GM12873 (cell line): ENCODE measurements around the gene KIAA1328.

Experiments
- CTCF ChIP-seq: IDR thresholded peaks from 2 replicates; pipeline ENCODE4 v1.5.1; 2012; ENCODE audit warnings: low read depth, mild to moderate bottlenecking, moderate library complexity, low read length, control low read depth; ENCODE audit not compliant: insufficient read depth; ENCODE audit errors: missing control alignments

KIAA1328 gene

GRCh38 chr18:36828630-36829361 is at the start of gene KIAA1328, which contains the start of gene TPGS2:
TSS of gene KIAA1328 (plus strand) at chr18:36829127. CDS start at chr18:36829139, 12 bp downstream.
TSS of gene TPGS2 (minus strand) at chr18:36829002. CDS start at chr18:36828767, 235 bp downstream.
- TF ChIP-seq CTCF: peak; percentile 53

DNA sequence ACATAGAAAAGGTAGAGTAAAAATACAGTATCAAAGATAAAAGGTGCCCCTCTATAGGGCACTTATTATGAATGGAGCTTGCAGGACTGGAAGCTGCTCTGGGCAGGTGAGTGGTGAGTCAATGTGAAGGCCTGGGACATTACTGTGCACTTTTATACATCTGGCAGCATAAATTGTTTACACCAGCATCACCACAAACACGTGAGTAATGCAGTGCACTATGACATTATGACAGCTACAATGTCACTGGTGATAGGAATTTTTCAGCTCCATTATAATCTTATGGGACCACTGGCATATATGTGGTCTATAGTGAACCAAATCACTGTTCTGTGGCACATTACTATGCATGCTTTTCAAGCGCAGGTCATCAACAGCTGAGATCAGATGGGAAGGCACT is 48.2 kb upstream of the KIAA1328 start:
- no peak for TF ChIP-seq CTCF

DNA sequence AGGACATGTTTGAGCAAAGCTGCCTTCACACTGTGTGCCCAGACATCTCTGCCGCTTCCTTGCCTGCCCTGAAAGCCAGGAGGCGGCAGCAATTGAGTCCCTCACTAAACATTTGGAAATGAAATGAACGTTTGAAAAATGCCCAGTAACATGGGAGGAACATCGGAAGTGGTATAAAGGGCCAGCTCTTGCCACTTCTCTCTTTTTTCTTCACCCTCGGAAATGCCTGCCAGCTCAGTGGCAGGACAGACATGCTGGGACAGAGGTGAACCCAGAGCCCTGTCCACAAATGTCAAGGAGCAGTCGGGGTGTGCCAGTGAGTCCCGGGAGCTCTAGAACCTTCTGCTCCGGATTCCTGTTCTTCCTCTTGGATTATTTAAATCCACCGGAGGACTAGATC is 46.2 kb upstream of the KIAA1328 start:
- no peak for TF ChIP-seq CTCF

DNA sequence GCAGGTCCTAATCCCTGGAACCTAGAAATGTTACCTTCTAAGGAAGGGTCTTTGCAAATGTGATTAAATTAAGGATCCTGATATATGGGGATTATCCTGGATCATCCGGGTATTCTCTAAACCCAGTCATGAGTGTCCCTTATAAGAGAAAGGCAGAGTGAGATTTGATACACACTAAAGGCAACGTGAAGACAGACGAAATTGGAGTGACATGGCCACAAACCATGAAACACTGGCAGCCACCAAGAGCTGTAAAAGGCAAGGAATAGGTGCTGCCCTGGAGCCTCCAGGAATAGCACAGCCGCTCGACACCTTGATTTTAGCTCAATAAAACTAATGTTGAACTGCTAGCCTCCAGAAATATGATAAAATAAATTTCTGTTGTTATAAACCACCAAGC is 45.1 kb upstream of the KIAA1328 start:
- TF ChIP-seq CTCF: no peak

DNA sequence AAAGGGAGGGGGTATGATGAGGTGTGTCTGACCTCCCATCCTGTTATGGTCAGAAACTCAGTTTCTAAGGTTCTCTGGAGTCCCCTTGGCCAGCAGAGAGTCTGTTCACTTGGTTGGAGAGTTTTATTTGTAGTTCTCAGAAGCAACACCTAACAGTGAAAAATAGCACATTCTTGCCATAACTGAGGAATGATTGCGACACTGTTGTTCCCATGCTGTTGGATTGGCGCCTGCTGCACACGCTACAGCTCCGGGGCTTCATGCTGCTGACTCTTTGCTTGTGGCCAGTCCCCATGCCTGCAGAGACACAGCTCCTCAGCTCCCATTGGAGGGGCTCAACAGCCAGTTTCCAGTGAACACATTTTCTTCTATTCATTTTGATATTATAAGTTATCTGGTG is 42.2 kb upstream of the KIAA1328 start:
- TF ChIP-seq CTCF: no peak

DNA sequence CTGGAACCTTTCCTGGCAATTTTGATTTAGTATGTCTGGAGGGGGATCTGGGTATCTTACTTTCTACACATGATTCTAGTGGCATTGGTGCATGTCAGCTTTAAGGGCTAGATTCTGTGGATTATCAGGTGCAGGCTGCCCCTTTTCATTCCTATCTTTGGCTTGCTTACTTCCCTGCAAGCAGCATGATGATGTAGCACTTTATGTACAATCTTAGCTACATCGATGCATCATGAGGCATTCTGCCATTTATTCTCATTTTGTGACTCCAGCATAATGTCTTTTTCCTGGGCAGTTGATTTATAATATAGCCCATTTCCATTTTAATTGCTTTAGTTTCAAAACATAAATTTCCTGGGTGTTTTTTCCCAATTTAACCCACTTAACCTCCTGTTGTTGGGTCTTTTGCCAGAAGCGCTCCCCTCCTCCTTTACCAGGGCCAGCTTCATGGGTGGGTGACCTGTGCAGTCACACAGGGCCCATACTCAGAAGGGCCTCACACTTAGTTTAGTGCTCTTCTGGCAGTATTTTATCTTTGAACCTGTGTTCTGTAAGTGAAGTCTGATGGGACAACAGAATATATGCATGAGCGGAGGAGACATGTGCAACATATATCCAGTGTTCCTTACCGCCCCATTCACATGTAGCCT is 36.2 kb upstream of the KIAA1328 start:
- no peak for TF ChIP-seq CTCF

DNA sequence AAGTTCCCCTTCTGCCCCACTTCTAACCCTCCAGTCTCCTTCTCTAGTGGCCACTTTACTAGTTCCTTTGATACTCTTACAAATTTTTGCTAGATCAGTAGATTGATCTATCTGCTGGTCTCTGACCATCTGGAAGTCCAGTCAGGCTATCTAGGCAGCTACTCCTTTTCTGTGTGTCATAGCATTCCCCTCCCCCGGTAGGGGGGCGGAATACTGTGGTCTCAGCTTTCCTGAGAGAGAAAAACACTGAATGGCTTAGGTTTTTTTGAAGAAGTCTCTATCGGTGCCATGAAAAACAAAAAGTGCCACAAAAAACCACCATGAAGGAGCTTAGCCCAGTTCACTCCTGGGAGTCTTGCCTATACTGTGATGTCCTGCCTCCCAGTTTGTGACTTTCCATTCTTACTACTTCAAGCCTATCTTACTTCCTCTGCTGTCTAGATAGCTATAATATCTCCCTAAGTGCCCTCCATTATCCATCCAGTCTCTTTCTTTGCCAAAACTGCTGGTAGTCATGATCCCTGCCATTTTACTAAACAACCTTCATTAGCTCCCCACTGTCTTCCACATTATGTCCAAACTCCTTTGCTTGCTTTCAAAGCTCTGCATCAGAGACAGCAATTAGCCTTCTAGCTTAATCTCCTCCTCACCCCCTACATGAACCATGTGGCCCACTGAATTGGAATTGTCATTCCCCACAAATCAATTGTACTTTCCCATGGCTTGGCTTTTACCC is 30.0 kb upstream of the KIAA1328 start:
- no peak for TF ChIP-seq CTCF
